Measurements from ENCODE around the gene IPO7.

IPO7 gene

DNA sequence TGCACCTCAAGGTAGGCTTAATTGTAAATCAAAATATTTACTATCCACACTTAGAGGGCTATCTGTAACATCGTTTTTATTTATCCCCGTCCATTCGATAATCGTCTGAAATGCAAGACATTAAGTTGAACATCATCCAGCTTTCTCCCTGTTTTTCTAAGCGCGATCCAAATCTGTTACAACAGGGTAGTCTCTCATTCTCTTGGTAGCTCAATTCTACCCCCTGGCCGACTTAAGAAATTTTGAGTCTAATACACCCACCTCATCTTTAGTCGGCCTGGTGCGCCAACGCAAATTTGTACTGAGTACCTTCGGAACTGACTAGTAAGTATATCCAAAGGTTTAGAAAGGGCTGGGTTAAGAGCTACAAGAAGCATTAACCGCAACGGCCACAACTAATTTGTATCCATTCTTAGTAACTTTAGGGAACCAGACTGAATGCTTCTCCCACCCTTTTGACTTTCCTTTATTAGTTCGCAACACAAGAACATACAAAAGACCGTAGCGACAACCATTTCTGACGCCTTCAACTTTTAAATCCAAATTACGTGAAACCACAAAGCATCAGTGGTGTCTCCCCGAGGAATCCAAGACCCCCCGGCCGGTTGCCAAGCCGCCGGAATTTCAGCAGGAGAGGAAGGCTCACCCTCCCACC, 75.3 kb downstream of the IPO7 start:
- Histone ChIP-seq H3K4me1 (peaks cover 0 to 25% (median 13%) of the 10 kb centered on the region in 4 donors), H3K27ac (peak overlapping the region; percentile 91 to 99), H3K4me3 (peak overlapping the region; percentile 63 to 80), H3K9me3 (no peaks in the 10 kb centered on the region), H3K27me3 (no peaks in the 10 kb centered on the region), H3K36me3 (no peaks in the 10 kb centered on the region)
- TF ChIP-seq, protein P1, sequence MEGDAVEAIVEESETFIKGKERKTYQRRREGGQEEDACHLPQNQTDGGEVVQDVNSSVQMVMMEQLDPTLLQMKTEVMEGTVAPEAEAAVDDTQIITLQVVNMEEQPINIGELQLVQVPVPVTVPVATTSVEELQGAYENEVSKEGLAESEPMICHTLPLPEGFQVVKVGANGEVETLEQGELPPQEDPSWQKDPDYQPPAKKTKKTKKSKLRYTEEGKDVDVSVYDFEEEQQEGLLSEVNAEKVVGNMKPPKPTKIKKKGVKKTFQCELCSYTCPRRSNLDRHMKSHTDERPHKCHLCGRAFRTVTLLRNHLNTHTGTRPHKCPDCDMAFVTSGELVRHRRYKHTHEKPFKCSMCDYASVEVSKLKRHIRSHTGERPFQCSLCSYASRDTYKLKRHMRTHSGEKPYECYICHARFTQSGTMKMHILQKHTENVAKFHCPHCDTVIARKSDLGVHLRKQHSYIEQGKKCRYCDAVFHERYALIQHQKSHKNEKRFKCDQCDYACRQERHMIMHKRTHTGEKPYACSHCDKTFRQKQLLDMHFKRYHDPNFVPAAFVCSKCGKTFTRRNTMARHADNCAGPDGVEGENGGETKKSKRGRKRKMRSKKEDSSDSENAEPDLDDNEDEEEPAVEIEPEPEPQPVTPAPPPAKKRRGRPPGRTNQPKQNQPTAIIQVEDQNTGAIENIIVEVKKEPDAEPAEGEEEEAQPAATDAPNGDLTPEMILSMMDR (IDR thresholded peaks at IDR 0.05) = no peak
- intact Hi-C loops (cut with DNase I; ENCODE audit: low total_unique reads) = no loop called here
- no peak for DNase-seq

DNA sequence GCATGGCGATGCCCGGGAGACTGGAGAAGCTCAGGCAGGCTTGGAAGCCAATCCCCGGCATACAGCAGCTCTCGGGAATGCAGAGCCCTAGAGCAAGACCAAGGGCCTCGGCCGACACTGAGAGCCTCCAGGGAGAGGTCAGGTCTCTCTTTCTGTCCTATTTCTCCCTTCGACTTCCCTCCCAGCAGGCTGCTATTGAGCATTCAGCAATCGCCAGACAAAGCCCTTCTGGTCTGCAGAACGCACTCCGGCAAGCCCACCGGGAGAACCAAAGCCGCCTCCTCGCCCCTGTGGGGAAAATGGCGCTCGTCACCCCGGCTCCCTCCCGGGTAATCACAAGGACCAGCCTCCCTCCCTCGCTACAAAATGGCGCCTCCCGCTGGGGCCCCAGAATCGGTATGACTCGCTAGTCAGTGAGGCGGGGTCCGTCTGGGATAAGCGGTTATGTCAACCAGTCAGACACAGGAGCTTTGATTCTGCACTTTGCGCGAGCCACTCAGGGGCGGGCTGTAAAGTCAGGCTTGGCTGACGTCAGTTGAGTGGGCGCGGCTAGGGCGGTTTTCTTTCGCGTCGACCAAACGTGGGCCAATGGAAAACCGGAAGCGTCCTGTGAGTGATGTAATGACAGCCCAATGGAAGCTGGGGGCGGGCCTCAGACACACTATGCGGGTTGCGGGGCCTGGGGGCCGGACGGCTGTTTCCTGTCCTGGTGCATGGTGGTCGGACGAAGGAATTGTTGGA, 76.0 kb downstream of the IPO7 start, which contains the start of gene ZNF143:
TSS of gene ZNF143 (plus strand) at position 691 of the 741 bp plus-strand sequence. CDS start 10,297 bp downstream, outside the sequence.
- peak within 1 kb of the TSS; percentile 67 to 80 for H3K4me3 ChIP-seq
- intact Hi-C loops (cut with DNase I; ENCODE audit: low total_unique reads) = no loop called here
- peak within 1 kb of the TSS; percentile 98 to 99 for H3K27ac ChIP-seq
- no peaks in the 10 kb centered on the region for H3K27me3 ChIP-seq
- no peaks in the 10 kb centered on the region for H3K36me3 ChIP-seq
- TF ChIP-seq, protein P1 (IDR thresholded peaks at IDR 0.05) = peak in 1 of 2 experiments; percentile 60
- DNase-seq = peak; percentile 100
- H3K4me1 ChIP-seq = peaks cover 0 to 25% (median 13%) of the 10 kb centered on the region in 4 donors
- H3K9me3 ChIP-seq = no peaks in the 10 kb centered on the region

GRCh38 chr11:9461063-9461759, 76.8 kb downstream of the IPO7 start:
- intact Hi-C loops (cut with DNase I; ENCODE audit: low total_unique reads) = no loop called here
- H3K4me1 ChIP-seq = peaks cover 0 to 25% (median 13%) of the 10 kb centered on the region in 4 donors
- DNase-seq = peak; percentile 86 to 97
- peak overlapping the region; percentile 98 for H3K27ac ChIP-seq
- peaks cover 0 to under 1% (median 0%) of the 10 kb centered on the region in 3 donors for H3K36me3 ChIP-seq
- TF ChIP-seq, protein P1 (IDR thresholded peaks at IDR 0.05) = peak; percentile 1 to 4
- H3K27me3 ChIP-seq = no peaks in the 10 kb centered on the region
- no peaks in the 10 kb centered on the region for H3K9me3 ChIP-seq
- H3K4me3 ChIP-seq = peak overlapping the region; percentile 67 to 76

DNA sequence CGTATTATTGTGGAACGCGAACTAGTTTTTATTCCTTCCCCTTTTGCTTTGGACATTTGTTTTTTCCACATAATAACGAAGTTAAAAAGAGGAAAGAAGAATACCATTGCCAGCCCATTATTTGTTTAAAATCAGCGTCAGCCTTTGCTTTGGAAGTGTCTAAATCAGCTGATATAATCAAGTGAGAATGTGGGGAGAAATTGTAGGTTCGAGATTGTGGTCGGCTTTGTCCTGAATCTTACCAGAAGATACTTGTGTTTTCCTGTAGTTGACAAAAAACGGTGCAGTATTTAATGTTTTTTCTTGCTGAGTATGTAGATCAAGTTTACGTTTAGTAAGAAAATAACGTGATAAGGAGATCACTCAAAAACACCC, 77.3 kb downstream of the IPO7 start:
- Histone ChIP-seq H3K27ac (peak overlapping the region; percentile 98), H3K4me1 (peaks cover 0 to 25% (median 13%) of the 10 kb centered on the region in 4 donors), H3K9me3 (no peaks in the 10 kb centered on the region), H3K4me3 (peak overlapping the region; percentile 67 to 76), H3K27me3 (no peaks in the 10 kb centered on the region), H3K36me3 (peaks cover 0 to 5% (median 0%) of the 10 kb centered on the region in 3 donors)
- no peak for DNase-seq
- TF ChIP-seq, protein P1 (IDR thresholded peaks at IDR 0.05) = no peak
- intact Hi-C loops (cut with DNase I; ENCODE audit: low total_unique reads) = no loop called here

- Histone ChIP-seq H3K4me3 (peak overlapping the region; percentile 67 to 76), H3K27ac (peak overlapping the region; percentile 98), H3K9me3 (no peaks in the 10 kb centered on the region), H3K36me3 (peaks cover 0 to 5% (median 0%) of the 10 kb centered on the region in 3 donors), H3K27me3 (no peaks in the 10 kb centered on the region), H3K4me1 (peaks cover 0 to 25% (median 13%) of the 10 kb centered on the region in 4 donors)
- intact Hi-C loops (cut with DNase I; ENCODE audit: low total_unique reads) = no loop called here
- no peak for DNase-seq
- TF ChIP-seq, protein P1 (IDR thresholded peaks at IDR 0.05) = no peak
Observed at GRCh38 chr11:9462172-9462799, 77.8 kb downstream of the IPO7 start.

Data from tibial artery (tissue), 4 donors.